H1 (cell line): ENCODE measurements around the gene HIVEP2. TPM values are rescaled to one million over a fixed set of nuclear protein-coding genes. Genes with fewer than 3 reads are reported as not detected.

Source experiments
- CTCF ChIA-PET: fragments of 300-600 bp; sonication (Branson Sonifier 250); formaldehyde crosslinking; loops from one replicate; lab custom pipeline; 2021; ENCODE audit not compliant: partially characterized antibody; lab: Charles Lee
- POLR2A ChIA-PET: fragments of 300-600 bp; sonication (Branson Sonifier 250); formaldehyde crosslinking; loops from one replicate; lab custom pipeline; 2021; ENCODE audit warnings: inconsistent platforms; ENCODE audit not compliant: partially characterized antibody; lab: Charles Lee
- DNase-seq, 2 experiments: peaks; one replicate each; pipeline versions ENCODE4 v3.0.0 to v3.0.0-alpha.2; 2010 to 2022; ENCODE audit warnings: low spot score in 2 of 2, low read depth in 1 of 2, mixed read lengths in 1 of 2
- FAIRE-seq: peaks from 2 replicates; lab custom pipeline; 2011; peaks lifted over from hg19 to GRCh38; lab: Jason Lieb, UNC
- H2AFZ ChIP-seq: 2 replicates; pipeline ENCODE4 v1.8.1; 2012; ENCODE audit warnings: low read length, inconsistent platforms
- H2AK5ac ChIP-seq: 2 replicates; pipeline ENCODE4 v1.6.1; 2013; ENCODE audit warnings: low read depth, low read length
- H2BK120ac ChIP-seq: replicated peaks from 2 replicates; pipeline ENCODE3; 2013; ENCODE audit warnings: low read depth, low read length, inconsistent platforms
- H2BK12ac ChIP-seq: 2 replicates; pipeline ENCODE4 v1.6.1; 2013; ENCODE audit warnings: low read depth, low read length
- H2BK15ac ChIP-seq: 2 replicates; pipeline ENCODE4 v1.6.1; 2013; ENCODE audit warnings: low read length
- H2BK20ac ChIP-seq: 2 replicates; pipeline ENCODE4 v1.6.1; 2013; ENCODE audit warnings: low read length
- H2BK5ac ChIP-seq: 2 replicates; pipeline ENCODE4 v1.6.1; 2013; ENCODE audit warnings: low read depth, low read length
- H3K14ac ChIP-seq: 2 replicates; pipeline ENCODE4 v1.6.1; 2013; ENCODE audit warnings: inconsistent platforms; ENCODE audit not compliant: insufficient read length
- H3K18ac ChIP-seq: 2 replicates; pipeline ENCODE4 v1.6.1; 2013; ENCODE audit warnings: low read length; ENCODE audit errors: extremely low read depth
- H3K23ac ChIP-seq: 2 replicates; pipeline ENCODE4 v1.6.1; 2013; ENCODE audit warnings: inconsistent platforms; ENCODE audit not compliant: insufficient read length
- H3K23me2 ChIP-seq: 2 replicates; pipeline ENCODE4 v1.6.1; 2013; ENCODE audit warnings: low read depth, low read length
- H3K27ac ChIP-seq: 2 replicates; pipeline ENCODE4 v1.6.1; 2011; ENCODE audit warnings: low read depth, low read length, inconsistent platforms
- H3K27me3 ChIP-seq, 4 experiments: replicated peaks in 1 of 4; 1 replicate in 1 of 4; 2 replicates in 3 of 4; pipeline versions ENCODE4 v1.6.1 to v1.8.1; 2011 to 2013; ENCODE audit warnings: low read length in 3 of 4, mild to moderate bottlenecking in 3 of 4, inconsistent platforms in 2 of 4, mixed read lengths in 2 of 4, moderate library complexity in 1 of 4; ENCODE audit not compliant: control insufficient read depth in 3 of 4, insufficient read depth in 3 of 4; ENCODE audit errors: extremely low read depth in 1 of 4
- H3K36me3 ChIP-seq, 4 experiments: 2 replicates each; pipeline versions ENCODE4 v1.6.1 to v1.8.1; 2011 to 2013; ENCODE audit warnings: mild to moderate bottlenecking in 4 of 4, low read length in 3 of 4, moderate library complexity in 2 of 4, control low read depth in 1 of 4, inconsistent platforms in 1 of 4; ENCODE audit not compliant: insufficient read depth in 4 of 4, control insufficient read depth in 2 of 4
- H3K4ac ChIP-seq: replicated peaks from 2 replicates; pipeline ENCODE3; 2013; ENCODE audit warnings: low read length, low read depth, mixed read lengths, inconsistent platforms; ENCODE audit not compliant: insufficient read length
- H3K4me1 ChIP-seq, 4 experiments: replicated peaks in 1 of 4; 1 replicate in 1 of 4; 2 replicates in 3 of 4; pipeline versions ENCODE4 v1.6.1 to v1.8.1; 2011 to 2013; ENCODE audit warnings: low read length in 3 of 4, inconsistent platforms in 2 of 4, mixed read lengths in 1 of 4; ENCODE audit not compliant: insufficient read depth in 4 of 4, control insufficient read depth in 3 of 4
- H3K4me2 ChIP-seq, 2 experiments: 2 replicates each; pipeline versions ENCODE4 v1.6.1 to v1.8.1; 2011 to 2013; ENCODE audit warnings: low read depth in 2 of 2, low read length in 2 of 2, control low read depth in 1 of 2, inconsistent platforms in 1 of 2, mild to moderate bottlenecking in 1 of 2; ENCODE audit not compliant: insufficient read depth in 1 of 2
- H3K4me3 ChIP-seq, 4 experiments: fragments of 200-600, 300-600 bp in 1 of 4; sonication (generic), shearing (Covaris generic), sonication (Bioruptor Twin) in 1 of 4; 2 replicates each; pipeline versions ENCODE4 v1.5.1 to v1.8.1; 2011 to 2016; ENCODE audit warnings: low read length in 4 of 4, low read depth in 3 of 4, control low read depth in 2 of 4, inconsistent platforms in 2 of 4, mild to moderate bottlenecking in 2 of 4, mixed read lengths in 1 of 4, moderate library complexity in 1 of 4; ENCODE audit not compliant: insufficient read depth in 2 of 4; ENCODE audit errors: extremely low read depth in 1 of 4
- H3K56ac ChIP-seq: replicated peaks from 2 replicates; pipeline ENCODE3; 2013; ENCODE audit warnings: low read depth, mild to moderate bottlenecking, mixed read lengths, low read length, inconsistent platforms; ENCODE audit not compliant: insufficient read length
- H3K79me1 ChIP-seq: 2 replicates; pipeline ENCODE4 v1.6.1; 2013; ENCODE audit warnings: low read depth, low read length, control low read depth
- H3K79me2 ChIP-seq, 2 experiments: 2 replicates each; pipeline versions ENCODE4 v1.6.1 to v1.8.1; 2012 to 2013; ENCODE audit warnings: low read length in 2 of 2, mild to moderate bottlenecking in 2 of 2, inconsistent platforms in 1 of 2; ENCODE audit not compliant: insufficient read depth in 2 of 2, control insufficient read depth in 1 of 2
- H3K9ac ChIP-seq, 4 experiments: replicated peaks in 1 of 4; 1 replicate in 1 of 4; 2 replicates in 3 of 4; pipeline versions ENCODE4 v1.6.1 to v1.8.1; 2011 to 2013; ENCODE audit warnings: low read depth in 3 of 4, low read length in 3 of 4, control low read depth in 2 of 4, mild to moderate bottlenecking in 2 of 4, moderate library complexity in 2 of 4, inconsistent platforms in 1 of 4; ENCODE audit errors: extremely low read depth in 1 of 4
- H3K9me3 ChIP-seq, 2 experiments: 2 replicates each; pipeline versions ENCODE4 v1.6.1 to v1.8.1; 2012 to 2013; ENCODE audit warnings: mild to moderate bottlenecking in 2 of 2, moderate library complexity in 2 of 2, control low read depth in 1 of 2, inconsistent platforms in 1 of 2, low read depth in 1 of 2, low read length in 1 of 2, mixed read lengths in 1 of 2; ENCODE audit not compliant: insufficient read depth in 2 of 2
- H4K20me1 ChIP-seq, 2 experiments: replicated peaks in 1 of 2; 2 replicates each; pipeline versions ENCODE3 to v1.8.1; 2011 to 2013; ENCODE audit warnings: inconsistent platforms in 2 of 2, low read length in 2 of 2, mild to moderate bottlenecking in 1 of 2; ENCODE audit not compliant: insufficient read depth in 2 of 2, control insufficient read depth in 1 of 2
- H4K5ac ChIP-seq: 2 replicates; pipeline ENCODE4 v1.6.1; 2013; ENCODE audit warnings: low read length, low read depth, mixed read lengths, inconsistent platforms; ENCODE audit not compliant: insufficient read length
- H4K8ac ChIP-seq: 2 replicates; pipeline ENCODE4 v1.8.0; 2013; ENCODE audit warnings: mild to moderate bottlenecking, moderate library complexity, low read length, inconsistent platforms; ENCODE audit not compliant: insufficient read depth; ENCODE audit errors: extremely low read depth
- H4K91ac ChIP-seq: replicated peaks from 2 replicates; pipeline ENCODE3; 2013; ENCODE audit warnings: low read length, mixed read lengths, inconsistent platforms; ENCODE audit not compliant: insufficient read length
- BCL11A ChIP-seq, 2 experiments: IDR thresholded peaks; one replicate each; pipeline ENCODE4 v1.6.1; 2011; ENCODE audit warnings: low read depth in 2 of 2, low read length in 2 of 2, mild to moderate bottlenecking in 2 of 2
- BRCA1 ChIP-seq: IDR thresholded peaks from 2 replicates; pipeline ENCODE4 v1.6.1; 2012; ENCODE audit warnings: low read depth, low read length, improper control_type of control experiment
- CHD2 ChIP-seq: IDR thresholded peaks from 2 replicates; pipeline ENCODE4 v1.6.1; 2012; ENCODE audit warnings: low read length, improper control_type of control experiment
- CTBP2 ChIP-seq: IDR thresholded peaks from 2 replicates; pipeline ENCODE4 v1.7.0; 2011; ENCODE audit warnings: borderline replicate concordance, mild to moderate bottlenecking, moderate library complexity, mixed read lengths, low read length; ENCODE audit not compliant: insufficient read depth, insufficient read length
- EZH2 ChIP-seq: fragments of 200-600 bp; sonication (generic); IDR thresholded peaks from 2 replicates; pipeline ENCODE4 v1.7.1; 2012; ENCODE audit warnings: low read depth, mild to moderate bottlenecking, moderate library complexity, low read length, inconsistent platforms; ENCODE audit not compliant: severe bottlenecking
- JUN ChIP-seq: IDR thresholded peaks from 2 replicates; pipeline ENCODE4 v1.6.1; 2011; ENCODE audit warnings: low read depth, mild to moderate bottlenecking, improper control_type of control experiment, low read length
- NRF1 ChIP-seq: IDR thresholded peaks from 2 replicates; pipeline ENCODE4 v1.6.1; 2011; ENCODE audit warnings: mild to moderate bottlenecking, low read depth, low read length, improper control_type of control experiment
- POLR2A ChIP-seq, 2 experiments: IDR thresholded peaks; 1 replicate in 1 of 2; 2 replicates in 1 of 2; pipeline ENCODE4 v1.6.1; 2011; ENCODE audit warnings: low read depth in 2 of 2, low read length in 2 of 2, mild to moderate bottlenecking in 2 of 2; ENCODE audit errors: control extremely low read depth in 1 of 2
- POU5F1 ChIP-seq: IDR thresholded peaks from 2 replicates; pipeline ENCODE4 v1.6.1; 2011; ENCODE audit warnings: low read depth, mild to moderate bottlenecking, low read length, moderate library complexity
- RBBP5 ChIP-seq: IDR thresholded peaks from 2 replicates; pipeline ENCODE4 v1.7.1; 2012; ENCODE audit warnings: low read depth, mild to moderate bottlenecking, inconsistent platforms, low read length, moderate library complexity, borderline replicate concordance
- SIN3A ChIP-seq, 2 experiments: IDR thresholded peaks in 1 of 2; conservative IDR thresholded peaks in 1 of 2; 2 replicates each; pipeline ENCODE4 v1.6.1; 2011 to 2012; ENCODE audit warnings: low read length in 2 of 2, improper control_type of control experiment in 1 of 2, low read depth in 1 of 2, mild to moderate bottlenecking in 1 of 2
- SUZ12 ChIP-seq: fragments of 200-600 bp; sonication (generic); IDR thresholded peaks from 2 replicates; pipeline ENCODE4 v1.6.1; 2012; ENCODE audit warnings: mild to moderate bottlenecking, inconsistent platforms, low read length, moderate library complexity, mixed read lengths
- TAF1 ChIP-seq: IDR thresholded peaks from 2 replicates; pipeline ENCODE4 v1.6.1; 2011; ENCODE audit warnings: mild to moderate bottlenecking, low read depth, low read length
- TBP ChIP-seq: IDR thresholded peaks from 2 replicates; pipeline ENCODE4 v1.6.1; 2011; ENCODE audit warnings: low read depth, low read length, improper control_type of control experiment
- WGBS, 2 experiments: shearing (Covaris generic) in 1 of 2; methylation state at CpG; one replicate each; pipeline versions ENCODE4 v1.1.6 to v1.1.7; 2013 to 2015; ENCODE audit warnings: low lambda C conversion rate in 2 of 2, mixed read lengths in 2 of 2, inconsistent platforms in 1 of 2, low coverage in 1 of 2, missing lambda C conversion rate in 1 of 2; ENCODE audit not compliant: insufficient replicate concordance in 2 of 2, insufficient coverage in 1 of 2, insufficient read length in 1 of 2; ENCODE audit errors: extremely low coverage in 1 of 2, missing lambda C conversion rate in 1 of 2; 5-methylcytosine and 5-hydroxymethylcytosine counted together
- polyA plus RNA-seq, 7 experiments: library from polyadenylated mRNA; depleted of rRNA in 3 of 7; stranded (reverse) in 5 of 7; unstranded in 2 of 7; fragments of >200 nt in 5 of 7; fragments of 200-250 nt in 2 of 7; gene quantifications; 1 replicate in 5 of 7; 2 replicates in 1 of 7; 4 replicates in 1 of 7; pipeline versions ENCODE4 v1.2.1 to v1.2.3, GENCODE V29; 2011 to 2013; ENCODE audit warnings: missing spikeins in 2 of 7, mixed read lengths in 2 of 7
- total RNA-seq: library from RNA; stranded (reverse); fragmentation: NEBNext Ultra II Directional; extraction: Animal tissue kit (Norgen Biotek cat#: 25700); gene quantifications from 2 replicates; pipeline ENCODE4 v1.2.1, GENCODE V29; 2021
- TF ChIP-seq, protein P1 (sequence below): IDR thresholded peaks from 2 replicates; pipeline ENCODE4 v1.6.1; 2012; ENCODE audit warnings: inconsistent platforms

Gene HIVEP2
- total and polyA plus RNA-seq, 2 of the 8 experiments (the other 6 are each of a cell fraction or from before 2014, with no cell fraction given): 2.2 to 6.1 TPM

DNA sequence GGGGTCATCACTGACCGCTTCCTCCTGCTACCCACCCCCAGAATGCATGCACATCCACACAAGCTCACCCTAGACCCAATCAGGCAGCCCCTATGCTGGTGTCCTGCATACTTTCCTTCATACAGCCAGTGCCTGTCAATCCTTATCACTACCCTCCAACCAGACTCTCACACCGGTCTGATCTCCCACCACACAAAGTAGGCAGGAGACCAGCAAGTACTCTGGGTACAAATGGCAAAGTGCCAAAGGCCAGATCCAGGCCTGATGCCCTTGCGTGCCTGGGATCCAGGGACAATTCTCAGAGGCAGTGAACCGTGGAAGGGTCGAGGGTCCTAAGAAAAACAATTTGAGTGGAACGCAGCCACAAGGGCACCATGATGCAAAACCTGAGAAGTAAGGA lies 114.2 kb downstream of the HIVEP2 start:
- no peak overlapping the region for H3K18ac ChIP-seq
- no peak for DNase-seq
- no peaks in the 10 kb centered on the region for H3K23me2 ChIP-seq
- no peaks in the 10 kb centered on the region for H3K36me3 ChIP-seq
- no peak overlapping the region for H3K4me3 ChIP-seq
- no peak overlapping the region for H3K27ac ChIP-seq
- ChIA-PET POLR2A (no interaction called here), CTCF (interaction anchor here (1.6 to 1.7 kb wide), 2 partner anchors 24 to 437 kb away, joined by 3 to 5 read pairs; no protein-coding TSS in a partner anchor)
- H2BK15ac ChIP-seq: no peak overlapping the region
- no peak overlapping the region for H3K14ac ChIP-seq
- H3K23ac ChIP-seq: no peak overlapping the region
- no peaks in the 10 kb centered on the region for H3K27me3 ChIP-seq
- no peaks in the 10 kb centered on the region for H3K79me1 ChIP-seq
- no peak overlapping the region for H4K91ac ChIP-seq
- H3K4ac ChIP-seq: no peak overlapping the region
- 96% methylated on average over 6 of the region's 6 CpGs; no CpG with 5 or more reads in 1 of the 2 experiments for WGBS, 2 experiments
- no peak for FAIRE-seq
- H2AK5ac ChIP-seq: no peak overlapping the region
- H2BK12ac ChIP-seq: no peak overlapping the region
- H2BK20ac ChIP-seq: no peak overlapping the region
- no peak overlapping the region for H2BK120ac ChIP-seq
- no peaks in the 10 kb centered on the region for H3K79me2 ChIP-seq
- no peak overlapping the region for H3K4me2 ChIP-seq
- no peaks in the 10 kb centered on the region for H3K4me1 ChIP-seq
- H4K5ac ChIP-seq: no peak overlapping the region
- no peak overlapping the region for H3K56ac ChIP-seq
- H3K9me3 ChIP-seq: no peaks in the 10 kb centered on the region; a peak in 1 of 4 replicates
- H2AFZ ChIP-seq: no peak overlapping the region
- no peak overlapping the region for H3K9ac ChIP-seq
- H4K8ac ChIP-seq: no peak overlapping the region
- no peaks in the 10 kb centered on the region for H4K20me1 ChIP-seq
- H2BK5ac ChIP-seq: no peak overlapping the region
- no peak for TF ChIP-seq CHD2
- no peak for TF ChIP-seq NRF1
- no peak for TF ChIP-seq BCL11A (IDR thresholded peaks at IDR 0.05; ENCODE audit: low read depth in 2 of 2, low read length in 2 of 2)
- TF ChIP-seq CTBP2: no peak
- no peak for TF ChIP-seq BRCA1
- TF ChIP-seq SIN3A (conservative IDR thresholded peaks at IDR 0.05 in 1 of 2, IDR thresholded peaks at IDR 0.05 in 1 of 2; ENCODE audit: low read depth in 1 of 2, low read length in 2 of 2): no peak
- no peak for TF ChIP-seq SUZ12
- no peak for TF ChIP-seq JUN
- TF ChIP-seq TBP: no peak
- no peak for TF ChIP-seq EZH2
- TF ChIP-seq POLR2A (IDR thresholded peaks at IDR 0.05; ENCODE audit: control extremely low read depth in 1 of 2, low read depth in 2 of 2, low read length in 2 of 2): no peak
- no peak for TF ChIP-seq POU5F1
- TF ChIP-seq, protein P1, sequence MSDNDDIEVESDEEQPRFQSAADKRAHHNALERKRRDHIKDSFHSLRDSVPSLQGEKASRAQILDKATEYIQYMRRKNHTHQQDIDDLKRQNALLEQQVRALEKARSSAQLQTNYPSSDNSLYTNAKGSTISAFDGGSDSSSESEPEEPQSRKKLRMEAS: no peak
- TF ChIP-seq TAF1: no peak
- no peak for TF ChIP-seq RBBP5
